GM19372 (cell line): ENCODE measurements around the gene UGT1A9.

Source experiments
- ATAC-seq: cut with Tn5 transposase; IDR thresholded peaks from one replicate; pipeline ENCODE4 v1.9.1; 2021; ENCODE audit warnings: mild to moderate bottlenecking, low read depth, moderate library complexity; ENCODE audit not compliant: unreplicated experiment

The UGT1A9 gene

GRCh38 chr2:233792720-233793119 lies 121.0 kb downstream of the UGT1A9 start:
- ATAC-seq: no peak

- ATAC-seq: no peak
These were observed 121.9 kb downstream of the UGT1A9 start for GRCh38 chr2:233793465-233794127.

DNA sequence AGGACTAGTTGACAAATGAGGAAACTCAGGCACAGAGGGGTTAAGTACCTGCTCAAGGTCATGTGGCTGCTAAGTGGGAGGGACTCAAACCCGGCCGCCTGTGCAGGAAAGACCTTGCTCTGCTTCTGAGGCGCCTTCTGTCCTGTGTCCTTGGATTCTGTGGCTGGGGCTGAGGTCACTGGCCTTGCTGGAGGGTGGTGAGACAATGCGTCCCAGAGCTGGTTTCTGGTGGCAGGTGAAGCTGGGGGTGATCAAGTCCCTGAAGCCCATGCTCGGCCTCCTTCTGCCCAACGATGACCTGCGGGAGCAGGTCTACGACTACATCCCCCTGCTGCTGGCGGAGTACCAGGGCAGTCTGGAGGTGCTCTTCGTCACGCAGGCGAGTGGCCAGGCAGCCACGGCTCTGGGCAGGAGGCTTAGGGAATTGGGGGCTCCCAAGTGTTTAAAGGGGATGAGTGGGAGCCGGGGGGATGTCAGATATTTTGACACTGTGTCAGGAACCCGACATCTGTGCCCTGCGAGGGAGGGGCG lies 122.5 kb downstream of the UGT1A9 start:
- ATAC-seq: no peak

GRCh38 chr2:233795735-233796171 lies 124.1 kb downstream of the UGT1A9 start:
- ATAC-seq: no peak

- no peak for ATAC-seq
These were observed 124.6 kb downstream of the UGT1A9 start for GRCh38 chr2:233796254-233796653.

DNA sequence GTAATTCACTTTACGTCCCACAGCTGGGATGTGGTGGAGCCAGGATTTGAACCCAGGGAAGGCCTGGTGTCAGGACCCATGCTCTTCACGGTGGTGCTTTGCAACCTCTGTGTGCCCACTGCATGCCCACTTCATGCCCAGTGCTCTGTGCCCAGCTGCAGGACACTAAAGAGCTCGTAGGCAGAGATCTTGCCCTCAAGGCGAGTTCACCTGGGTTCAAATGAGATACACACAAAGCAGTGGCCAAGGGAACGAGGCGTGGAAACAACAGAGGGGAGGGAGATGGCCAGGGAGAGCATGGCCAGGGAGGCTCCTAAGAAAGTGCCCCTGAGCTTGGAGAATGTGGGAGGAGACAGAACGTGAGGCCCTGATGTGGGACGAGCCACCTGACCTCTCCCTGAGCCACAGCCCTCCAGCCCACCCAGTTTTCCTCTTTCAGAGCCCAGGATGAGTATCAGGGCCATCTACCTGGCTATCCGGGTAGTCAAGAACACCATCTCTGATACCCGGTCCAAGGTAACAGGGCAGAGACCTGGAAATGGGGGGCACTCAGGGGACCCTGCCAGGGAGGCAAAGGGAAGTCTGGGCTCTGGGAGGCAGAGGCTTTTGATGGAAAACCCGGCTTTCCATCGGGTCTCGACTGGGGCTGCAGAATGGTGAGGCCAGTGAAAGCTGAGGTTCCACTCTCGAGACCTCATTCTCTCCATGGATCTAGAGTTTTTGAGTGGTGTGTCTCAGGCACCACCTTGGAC lies 126.8 kb downstream of the UGT1A9 start:
- no peak for ATAC-seq

- no peak for ATAC-seq
These were observed 127.5 kb downstream of the UGT1A9 start for GRCh38 chr2:233799087-233799665.

DNA sequence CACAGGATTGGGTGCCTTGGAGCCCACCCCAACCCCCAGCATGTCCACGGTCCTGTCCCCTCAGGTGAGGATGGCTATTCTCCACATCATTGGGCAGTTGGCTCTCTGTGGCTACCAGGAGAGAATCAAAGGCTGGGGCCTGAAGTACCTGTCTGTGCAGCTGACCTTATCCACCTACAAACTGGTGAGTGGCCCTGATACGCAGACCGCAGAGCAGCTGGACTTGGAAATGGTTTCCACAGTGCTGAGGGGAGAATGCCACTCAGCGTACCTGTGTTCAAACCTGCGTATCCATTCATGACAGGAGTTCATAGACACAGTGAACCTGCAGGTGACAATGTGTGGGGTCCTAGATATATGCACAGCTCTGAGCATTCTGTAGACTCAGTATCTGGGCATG lies 128.0 kb downstream of the UGT1A9 start:
- no peak for ATAC-seq

- ATAC-seq: no peak
These were observed 128.5 kb downstream of the UGT1A9 start for GRCh38 chr2:233800208-233800607.

- ATAC-seq: no peak
These were observed 129.8 kb downstream of the UGT1A9 start for GRCh38 chr2:233801357-233802131.

DNA sequence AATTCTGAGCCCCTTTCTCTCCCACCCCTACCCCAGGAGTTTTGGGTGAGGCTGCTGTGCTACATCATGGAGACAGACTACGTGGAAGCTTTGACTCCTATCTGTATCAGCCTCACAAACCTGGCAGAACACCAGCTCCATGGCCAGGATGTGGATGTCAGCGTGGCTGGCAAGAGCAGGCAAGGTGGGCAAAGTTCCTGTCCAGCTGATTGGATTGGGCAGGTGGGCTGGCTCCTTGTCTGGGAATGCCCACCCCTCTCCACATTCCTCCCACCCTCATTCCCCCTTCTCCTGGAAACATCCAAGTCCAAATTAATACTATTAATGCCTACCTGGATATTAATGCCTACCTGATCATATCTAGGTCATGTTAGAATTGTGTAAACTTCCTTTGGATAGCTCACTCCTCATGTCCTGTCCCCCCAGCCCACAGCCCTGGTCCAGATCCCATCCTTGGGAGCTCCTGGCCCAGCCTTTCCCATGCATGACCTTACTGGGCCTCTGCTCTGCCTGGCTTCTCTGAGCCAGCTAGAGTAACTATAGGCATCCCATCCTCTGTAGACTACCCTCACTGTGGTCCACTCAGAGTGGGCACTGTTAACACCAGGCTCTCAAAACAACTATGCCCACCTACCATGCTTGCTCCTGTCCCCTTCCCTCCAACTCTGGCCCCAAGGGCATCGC lies 130.6 kb downstream of the UGT1A9 start:
- ATAC-seq: no peak

GRCh38 chr2:233803292-233803911 lies 131.7 kb downstream of the UGT1A9 start:
- ATAC-seq: no peak

DNA sequence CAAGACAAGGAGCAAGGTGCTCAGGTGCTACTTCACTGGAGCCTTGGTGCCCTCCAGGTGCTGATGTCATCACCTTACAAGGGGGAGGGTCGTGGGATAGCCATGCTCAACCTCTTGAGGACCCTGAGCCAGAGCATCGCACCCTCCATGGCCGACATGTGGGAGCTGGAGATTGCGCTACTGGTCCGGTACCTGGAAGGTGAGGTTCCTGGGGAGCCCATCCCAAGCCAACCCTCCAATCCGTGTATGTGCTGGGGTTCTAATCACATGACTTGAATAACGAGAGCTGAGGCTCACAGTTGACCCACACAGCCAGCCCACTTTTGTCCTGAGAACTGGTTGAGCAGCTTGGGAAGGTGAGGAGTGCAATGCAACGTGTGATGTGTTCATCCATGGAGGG lies 132.3 kb downstream of the UGT1A9 start:
- no peak for ATAC-seq

DNA sequence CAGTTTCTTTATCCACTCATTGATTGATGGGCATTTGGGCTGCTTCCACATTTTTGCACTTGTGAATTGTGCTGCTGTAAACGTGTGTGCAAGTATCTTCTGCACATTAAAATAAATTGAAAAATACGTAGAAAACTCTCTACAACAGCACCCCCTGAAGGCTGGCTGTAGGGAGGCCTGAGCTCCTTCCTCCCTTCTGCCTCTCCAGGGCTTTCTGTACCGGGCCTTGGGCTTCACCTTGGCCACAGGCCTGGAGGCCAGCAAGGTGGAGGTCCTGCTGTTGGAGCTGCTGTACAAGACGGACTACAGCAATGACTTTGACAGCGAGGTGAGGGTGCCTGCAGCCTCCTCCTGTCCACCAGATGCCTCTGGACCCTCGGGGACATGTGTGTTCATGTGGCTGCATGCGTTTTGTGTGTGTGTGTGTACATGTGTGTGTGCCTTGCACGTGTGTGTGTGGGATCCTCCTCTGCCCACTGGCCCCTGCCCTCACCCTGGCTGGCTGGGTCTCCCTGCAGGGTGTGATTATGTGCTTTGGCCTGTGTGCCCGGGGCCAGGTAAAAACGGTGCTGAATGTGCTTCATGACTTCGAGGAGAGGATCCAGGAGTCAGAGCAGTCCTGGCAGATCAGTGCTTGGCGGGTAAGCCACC lies 135.6 kb downstream of the UGT1A9 start:
- no peak for ATAC-seq

DNA sequence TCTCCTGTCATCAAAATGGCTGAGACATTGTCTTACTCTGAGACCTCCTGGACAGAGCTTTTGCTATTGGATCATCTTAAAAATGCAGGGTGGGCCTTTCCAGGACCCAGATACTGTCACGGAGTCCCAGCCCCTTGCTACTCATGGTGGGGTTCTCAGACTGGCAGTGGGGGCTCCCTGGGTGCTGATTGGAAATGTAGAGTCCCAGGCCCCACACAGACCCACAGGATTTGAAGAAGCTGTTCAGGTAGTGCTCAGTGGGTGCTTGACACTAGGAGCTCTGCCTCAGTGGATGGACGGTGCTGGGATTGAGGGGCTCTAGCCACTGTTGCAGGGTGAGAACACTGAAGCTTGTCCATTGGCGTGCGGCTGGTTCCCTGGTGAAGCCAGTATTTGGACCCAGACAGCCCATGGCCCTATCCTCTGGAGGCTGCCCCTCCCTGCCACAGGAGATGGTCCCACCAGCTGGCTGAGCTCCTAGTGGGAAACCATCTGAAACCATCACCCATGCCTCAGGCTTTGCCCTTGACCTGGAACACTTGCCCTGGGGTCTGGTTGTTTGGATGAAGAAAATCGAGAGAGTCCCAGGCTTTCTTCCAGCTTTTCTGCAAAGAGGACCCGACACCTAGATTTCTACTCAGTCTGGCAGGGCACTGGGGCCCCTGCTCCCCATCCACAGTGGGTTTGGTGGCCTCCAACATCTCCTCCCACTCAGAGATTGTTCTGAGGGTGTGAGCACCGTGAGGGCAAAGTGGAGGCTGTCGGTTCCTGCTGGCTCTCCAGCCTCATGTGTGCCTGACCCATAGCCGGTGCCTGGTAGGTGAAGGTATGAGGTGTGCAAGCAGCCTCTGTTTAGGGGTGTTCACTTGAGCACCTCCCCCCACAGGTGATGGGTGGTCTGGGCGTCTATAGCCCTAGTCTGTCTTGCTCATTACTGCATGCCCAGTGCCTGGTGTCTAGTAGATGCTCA lies 136.6 kb downstream of the UGT1A9 start:
- ATAC-seq: no peak

DNA sequence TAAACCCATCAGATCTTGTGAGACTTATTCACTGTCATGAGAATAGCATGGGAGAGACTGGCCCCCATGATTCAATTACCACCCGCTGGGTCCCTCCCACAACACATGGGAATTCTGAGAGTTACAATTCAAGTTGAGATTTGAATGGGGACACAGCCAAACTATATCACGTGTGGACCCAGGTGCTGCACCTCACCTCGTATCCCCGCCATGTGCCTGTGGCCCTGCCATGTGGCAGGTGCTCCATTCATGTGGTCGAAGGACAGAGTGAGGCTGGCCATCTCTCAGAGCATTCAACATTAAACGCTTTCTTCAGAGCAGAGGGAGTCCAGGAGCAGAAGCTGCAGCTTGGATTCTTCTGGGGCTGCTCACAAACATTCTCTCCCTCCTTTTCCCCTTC lies 138.7 kb downstream of the UGT1A9 start:
- ATAC-seq: no peak

GRCh38 chr2:233811087-233811486 lies 139.4 kb downstream of the UGT1A9 start:
- ATAC-seq: no peak

DNA sequence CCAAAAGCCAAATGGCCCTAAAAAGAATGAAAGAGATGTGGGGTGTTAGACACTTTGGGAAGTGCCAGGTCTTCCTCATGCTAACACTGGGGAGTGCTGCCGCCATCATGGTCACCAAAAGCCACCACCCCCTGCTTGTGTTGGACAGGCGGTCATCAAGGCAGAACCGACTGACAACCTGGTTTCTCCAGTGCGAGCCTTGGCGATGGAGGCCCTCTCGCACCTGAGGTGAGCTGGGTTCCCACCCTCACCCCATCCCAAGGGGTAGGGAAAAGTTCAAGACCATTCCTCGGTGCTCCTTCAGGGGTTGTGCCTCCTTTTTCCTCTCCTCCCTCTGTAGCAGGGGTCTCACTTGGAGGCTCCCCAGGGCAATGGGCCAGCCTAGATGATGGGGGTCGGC lies 140.0 kb downstream of the UGT1A9 start:
- no peak for ATAC-seq
